Left ventricle myocardium inferior (tissue), 1 donor: ENCODE measurements around the gene PKMYT1. TPM values are rescaled to one million over a fixed set of nuclear protein-coding genes. Genes with fewer than 3 reads are reported as not detected.
A peak's percentile ranks its signal among the peaks of the same experiment; 100 is the strongest.

ENCODE experiments used
- DNase-seq: peaks from one replicate; pipeline ENCODE4 v3.0.0-alpha.2; 2020
- H3K27ac ChIP-seq: fragments of 200-600 bp; replicated peaks from 2 replicates; pipeline ENCODE4 v1.8.0; 2021
- H3K27me3 ChIP-seq: fragments of 200-600 bp; 2 replicates; pipeline ENCODE4 v1.8.0; 2021; ENCODE audit warnings: low read depth
- H3K36me3 ChIP-seq: fragments of 200-600 bp; 2 replicates; pipeline ENCODE4 v1.8.0; 2021
- H3K4me1 ChIP-seq: fragments of 200-600 bp; 2 replicates; pipeline ENCODE4 v1.8.0; 2021
- H3K4me3 ChIP-seq: fragments of 200-600 bp; 2 replicates; pipeline ENCODE4 v1.8.0; 2021; ENCODE audit warnings: mild to moderate bottlenecking, moderate library complexity
- H3K9me3 ChIP-seq: fragments of 200-600 bp; replicated peaks from 2 replicates; pipeline ENCODE4 v1.8.0; 2021
- intact Hi-C: fragments of 100-400 bp; cut with micrococcal nuclease; formaldehyde crosslinking; loops from one replicate; pipeline ENCODE4 v1.11.0; 2022
- total RNA-seq: library from RNA; stranded (reverse); fragmentation: NEBNext Ultra II Directional; extraction: Animal tissue kit (Norgen Biotek cat#: 25700); gene quantifications from one replicate; pipeline ENCODE4 v1.2.1, GENCODE V29; 2021
- TF ChIP-seq, protein P1 (sequence below): fragments of 200-600 bp; IDR thresholded peaks from 2 replicates; pipeline ENCODE4 v1.8.0; 2021; ENCODE audit warnings: antibody characterized with exemption, mild to moderate bottlenecking, borderline replicate concordance
- donor health status: DM: no; HTN: yes; CAD: no; lungs with severe emphysema.

The PKMYT1 gene
- total RNA-seq, 1 donor from 2014 or later: 1.3 TPM

DNA sequence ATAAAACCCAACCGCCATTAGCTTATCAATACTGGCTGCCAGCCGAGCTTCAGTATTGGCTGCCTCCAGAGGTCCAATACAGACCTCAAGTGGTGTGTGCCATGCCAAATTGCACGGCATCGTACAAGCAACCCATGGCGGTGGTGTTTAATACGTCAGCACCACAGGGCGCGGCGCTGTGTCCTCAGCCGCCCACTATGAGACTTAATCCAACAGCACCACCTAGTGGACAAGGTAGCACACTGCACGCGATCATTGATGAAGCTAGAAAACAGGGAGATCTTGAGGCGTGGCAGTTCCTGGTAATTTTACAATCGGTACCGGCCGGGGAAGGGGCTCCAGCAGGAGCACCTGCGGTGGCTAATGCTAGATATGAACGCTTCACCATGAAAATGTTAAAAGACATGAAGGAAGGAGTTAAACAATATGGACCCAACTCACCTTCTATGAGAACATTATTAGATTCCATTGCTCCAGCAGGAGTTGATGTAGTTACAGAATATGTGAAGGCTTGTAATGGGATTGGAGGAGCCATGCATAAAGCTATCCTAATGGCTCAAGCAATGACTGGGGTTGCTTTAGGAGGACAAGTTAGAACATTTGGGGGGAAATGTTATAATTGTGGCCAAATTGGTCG lies 53.1 kb downstream of the PKMYT1 start:
- intact Hi-C loops: no loop called here
- peaks cover 13% of the 10 kb centered on the region for H3K4me1 ChIP-seq
- peak overlapping the region; percentile 45 for H3K4me3 ChIP-seq
- H3K9me3 ChIP-seq: no peaks in the 10 kb centered on the region
- H3K27ac ChIP-seq: no peak overlapping the region
- DNase-seq: peak; percentile 87
- TF ChIP-seq, protein P1, sequence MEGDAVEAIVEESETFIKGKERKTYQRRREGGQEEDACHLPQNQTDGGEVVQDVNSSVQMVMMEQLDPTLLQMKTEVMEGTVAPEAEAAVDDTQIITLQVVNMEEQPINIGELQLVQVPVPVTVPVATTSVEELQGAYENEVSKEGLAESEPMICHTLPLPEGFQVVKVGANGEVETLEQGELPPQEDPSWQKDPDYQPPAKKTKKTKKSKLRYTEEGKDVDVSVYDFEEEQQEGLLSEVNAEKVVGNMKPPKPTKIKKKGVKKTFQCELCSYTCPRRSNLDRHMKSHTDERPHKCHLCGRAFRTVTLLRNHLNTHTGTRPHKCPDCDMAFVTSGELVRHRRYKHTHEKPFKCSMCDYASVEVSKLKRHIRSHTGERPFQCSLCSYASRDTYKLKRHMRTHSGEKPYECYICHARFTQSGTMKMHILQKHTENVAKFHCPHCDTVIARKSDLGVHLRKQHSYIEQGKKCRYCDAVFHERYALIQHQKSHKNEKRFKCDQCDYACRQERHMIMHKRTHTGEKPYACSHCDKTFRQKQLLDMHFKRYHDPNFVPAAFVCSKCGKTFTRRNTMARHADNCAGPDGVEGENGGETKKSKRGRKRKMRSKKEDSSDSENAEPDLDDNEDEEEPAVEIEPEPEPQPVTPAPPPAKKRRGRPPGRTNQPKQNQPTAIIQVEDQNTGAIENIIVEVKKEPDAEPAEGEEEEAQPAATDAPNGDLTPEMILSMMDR: peak; percentile 98
- H3K27me3 ChIP-seq: no peaks in the 10 kb centered on the region
- H3K36me3 ChIP-seq: peaks cover 26% of the 10 kb centered on the region

DNA sequence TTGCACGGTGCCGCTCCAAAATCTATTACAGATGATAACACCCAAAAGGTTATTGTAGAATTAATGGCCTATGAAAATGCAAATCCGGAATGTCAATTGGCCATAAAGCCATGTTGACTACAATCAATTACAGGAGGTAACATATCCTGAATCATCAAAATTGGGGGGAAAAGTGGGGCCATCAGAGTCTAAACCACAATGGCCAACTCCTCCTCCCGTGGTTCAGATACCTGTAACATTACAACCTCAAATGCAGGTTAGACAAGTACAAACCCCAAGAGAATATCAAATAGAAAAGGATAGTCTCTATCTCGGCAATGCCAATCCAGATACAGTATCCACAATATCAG lies 53.6 kb downstream of the PKMYT1 start:
- no peaks in the 10 kb centered on the region for H3K27me3 ChIP-seq
- DNase-seq: no peak
- TF ChIP-seq, protein P1: no peak
- no peak overlapping the region for H3K27ac ChIP-seq
- H3K4me1 ChIP-seq: peaks cover 13% of the 10 kb centered on the region
- intact Hi-C loops: no loop called here
- peaks cover 30% of the 10 kb centered on the region for H3K36me3 ChIP-seq
- H3K9me3 ChIP-seq: no peaks in the 10 kb centered on the region
- H3K4me3 ChIP-seq: peak overlapping the region; percentile 45

DNA sequence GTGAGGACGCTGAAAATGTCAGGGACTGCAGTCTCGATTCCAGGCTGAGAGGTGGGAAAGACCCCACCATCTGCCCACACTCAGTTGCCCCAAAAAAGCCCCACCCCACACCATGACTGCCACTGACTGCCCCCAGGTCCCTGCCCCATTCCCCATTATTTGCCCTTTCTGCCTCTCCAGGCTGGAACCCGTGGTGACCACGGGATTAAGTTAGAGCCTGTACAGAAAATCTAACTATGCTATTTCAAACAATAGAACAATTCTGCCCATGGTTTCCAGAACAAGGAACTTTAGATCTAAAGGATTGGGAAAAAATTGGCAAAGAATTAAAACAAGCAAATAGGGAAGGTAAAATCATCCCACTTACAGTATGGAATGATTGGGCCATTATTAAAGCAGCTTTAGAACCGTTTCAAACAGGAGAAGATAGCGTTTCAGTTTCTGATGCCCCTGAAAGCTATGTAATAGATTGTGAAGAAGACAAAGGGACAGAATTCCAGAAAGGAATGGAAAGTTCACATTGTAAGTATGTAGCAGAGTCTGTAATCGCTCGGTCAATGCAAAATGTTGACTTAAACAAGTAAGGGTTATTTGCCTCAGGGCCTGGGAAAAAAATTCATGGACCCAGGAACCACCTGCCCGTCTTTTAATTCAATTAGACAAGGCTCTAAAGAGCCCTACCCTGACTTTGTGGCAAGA lies 54.1 kb downstream of the PKMYT1 start:
- no peaks in the 10 kb centered on the region for H3K27me3 ChIP-seq
- no peak overlapping the region for H3K4me3 ChIP-seq
- intact Hi-C loops: no loop called here
- DNase-seq: no peak
- no peaks in the 10 kb centered on the region for H3K9me3 ChIP-seq
- peaks cover 27% of the 10 kb centered on the region for H3K36me3 ChIP-seq
- peaks cover 13% of the 10 kb centered on the region for H3K4me1 ChIP-seq
- no peak overlapping the region for H3K27ac ChIP-seq
- TF ChIP-seq, protein P1: no peak

DNA sequence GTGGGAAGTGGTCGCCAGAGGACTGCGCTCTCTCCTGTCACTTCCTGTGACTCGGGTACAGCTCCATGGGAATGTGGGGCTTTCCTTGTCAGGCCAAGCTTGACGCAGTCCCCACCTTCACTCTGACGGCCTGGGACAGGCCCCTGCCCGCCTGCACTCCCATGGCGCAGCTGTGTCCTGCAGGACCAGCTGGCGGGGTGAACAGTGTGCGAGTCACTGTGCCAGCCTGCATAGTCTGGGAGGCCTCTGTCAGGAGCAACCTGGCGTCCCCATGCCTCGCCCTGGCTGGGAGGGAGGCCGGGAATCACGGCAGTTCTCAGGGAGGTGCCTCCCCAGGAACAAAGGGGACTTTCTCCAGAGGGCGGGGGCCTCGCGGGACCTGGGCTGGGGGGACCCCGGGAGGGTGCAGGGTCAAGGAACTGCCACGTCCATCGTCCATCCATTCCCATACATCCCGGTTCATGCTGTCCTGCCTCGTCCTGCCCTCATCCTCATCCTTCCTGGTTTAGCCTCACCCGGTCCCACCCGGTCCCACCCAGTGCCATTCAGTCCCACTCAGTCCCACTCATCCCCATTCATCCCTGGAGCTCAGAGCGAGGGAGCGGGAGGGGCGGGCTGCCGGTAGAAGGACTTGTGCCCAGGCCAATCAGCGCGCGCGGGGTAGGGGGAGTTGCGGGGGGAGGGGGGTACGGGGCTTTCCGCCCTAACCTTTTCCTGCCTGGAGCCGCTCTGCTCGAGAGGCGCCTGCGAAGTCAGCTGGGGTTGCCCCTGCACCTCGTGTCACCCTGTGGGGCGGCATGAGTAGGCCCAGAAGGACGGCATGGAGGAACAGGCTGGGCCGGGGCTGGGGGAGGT lies 55.1 kb downstream of the PKMYT1 start:
- Histone ChIP-seq H3K4me1 (peaks cover 13% of the 10 kb centered on the region), H3K27ac (no peak overlapping the region), H3K36me3 (peaks cover 18% of the 10 kb centered on the region), H3K4me3 (no peak overlapping the region), H3K27me3 (no peaks in the 10 kb centered on the region), H3K9me3 (no peaks in the 10 kb centered on the region)
- TF ChIP-seq, protein P1: no peak
- intact Hi-C loops: no loop called here
- no peak for DNase-seq

DNA sequence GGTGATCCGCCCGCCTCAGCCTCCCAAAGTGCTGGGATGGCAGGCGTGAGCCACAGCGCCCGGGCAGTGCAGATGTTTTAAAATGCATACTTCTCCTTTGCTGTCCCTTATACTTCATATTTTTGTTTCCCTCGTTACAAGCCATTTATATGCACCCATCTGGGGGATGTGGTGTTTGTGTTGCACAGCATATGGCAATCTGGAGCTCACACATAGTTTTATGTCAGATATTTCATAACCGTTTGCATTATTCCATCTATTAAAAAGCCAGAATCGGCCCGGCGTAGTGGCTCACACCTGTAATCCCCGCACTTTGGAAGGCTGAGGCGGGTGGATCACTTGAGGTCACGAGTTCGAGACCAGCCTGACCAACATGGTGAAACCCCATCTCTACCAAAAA lies 56.8 kb downstream of the PKMYT1 start:
- DNase-seq: no peak

More for the DNA sequence above, 56.8 kb downstream of the PKMYT1 start:
- no peaks in the 10 kb centered on the region for H3K27me3 ChIP-seq
- peaks cover 27% of the 10 kb centered on the region for H3K4me1 ChIP-seq
- no peaks in the 10 kb centered on the region for H3K9me3 ChIP-seq
- peaks cover 11% of the 10 kb centered on the region for H3K36me3 ChIP-seq
- H3K27ac ChIP-seq: no peak overlapping the region
- no peak overlapping the region for H3K4me3 ChIP-seq
- TF ChIP-seq, protein P1: no peak
- intact Hi-C loops: no loop called here

Other genes starting within 250 kb of the PKMYT1 start
- gene SRRM2, start 227.8 kb downstream of the PKMYT1 start, total RNA-seq: 251 TPM
- gene ELOB, start 203.2 kb downstream of the PKMYT1 start, total RNA-seq: 304 TPM
- not detected for gene PRSS33, start 192.9 kb downstream of the PKMYT1 start, total RNA-seq
- not detected for gene PRSS41, start 182.0 kb downstream of the PKMYT1 start, total RNA-seq
- not detected for gene PRSS21, start 163.2 kb downstream of the PKMYT1 start, total RNA-seq
- 0.27 TPM for gene ZG16B, start 150.1 kb downstream of the PKMYT1 start, total RNA-seq
- gene PRSS22, start 122.3 kb downstream of the PKMYT1 start, total RNA-seq: not detected
- 23.2 TPM for gene FLYWCH2, start 97.2 kb downstream of the PKMYT1 start, total RNA-seq
- gene FLYWCH1, start 68.5 kb downstream of the PKMYT1 start, total RNA-seq: 35.7 TPM
- gene KREMEN2, start 16.2 kb downstream of the PKMYT1 start, total RNA-seq: not detected
- 9.2 TPM for gene PAQR4, start 11.1 kb downstream of the PKMYT1 start, total RNA-seq
- gene CLDN9, start 32.5 kb upstream of the PKMYT1 start, total RNA-seq: 1.2 TPM
- not detected for gene CLDN6, start 37.7 kb upstream of the PKMYT1 start, total RNA-seq
- gene TNFRSF12A, start 39.9 kb upstream of the PKMYT1 start, total RNA-seq: 66.2 TPM
- gene HCFC1R1, start 43.5 kb upstream of the PKMYT1 start, total RNA-seq: 48.5 TPM
- 9.1 TPM for gene THOC6, start 43.6 kb upstream of the PKMYT1 start, total RNA-seq
- gene BICDL2, start 56.5 kb upstream of the PKMYT1 start, total RNA-seq: 0.05 TPM
- gene MMP25, start 66.1 kb upstream of the PKMYT1 start, total RNA-seq: 1.2 TPM
- gene IL32, start 85.2 kb upstream of the PKMYT1 start, total RNA-seq: 36.3 TPM
- not detected for gene ZSCAN10, start 118.8 kb upstream of the PKMYT1 start, total RNA-seq
- gene ZNF205, start 132.1 kb upstream of the PKMYT1 start, total RNA-seq: 8.0 TPM
- 6.2 TPM for gene ZNF213, start 154.6 kb upstream of the PKMYT1 start, total RNA-seq
- gene OR1F1, start 207.8 kb upstream of the PKMYT1 start, total RNA-seq: not detected